Heart left ventricle (tissue), 16 donors: ENCODE results near the gene PRPSAP2. TPM values are rescaled to one million over a fixed set of nuclear protein-coding genes. Genes with fewer than 3 reads are reported as not detected.
"Not testable (repeated sequence)": the region's sequence is repeated elsewhere in the genome, so short reads cannot be mapped to it uniquely, and the experiment has no call there.

Source experiments
- ATAC-seq, 4 donors: fragments of 200-7000 bp; cut with Tn5 transposase; one replicate each; pipeline ENCODE4 v1.9.1; 2020 to 2022; ENCODE audit warnings: moderate library complexity in 4 of 4, mild to moderate bottlenecking in 3 of 4, moderate number of reproducible peaks in 1 of 4
- DNase-seq, 5 donors: peaks; one replicate each; pipeline ENCODE4 v3.0.0-alpha.2; 2020
- H3K27ac ChIP-seq, 12 donors: fragments of 200-600 bp; sonication (generic) in 4 of 12; one replicate each; pipeline versions ENCODE4 v1.5.0 to v1.8.0; 2016 to 2022; ENCODE audit warnings: mild to moderate bottlenecking in 2 of 12
- H3K27me3 ChIP-seq, 9 donors: fragments of 200-600 bp; sonication (generic) in 2 of 9; one replicate each; pipeline versions ENCODE4 v1.5.1 to v1.8.0; 2016 to 2022; ENCODE audit warnings: mild to moderate bottlenecking in 3 of 9
- H3K36me3 ChIP-seq, 9 donors: fragments of 200-600 bp; sonication (generic) in 2 of 9; one replicate each; pipeline versions ENCODE4 v1.5.0 to v1.8.0; 2018 to 2022; ENCODE audit warnings: mild to moderate bottlenecking in 2 of 9
- H3K4me1 ChIP-seq, 12 donors: fragments of 200-600 bp; sonication (generic) in 4 of 12; one replicate each; pipeline versions ENCODE4 v1.5.0 to v1.8.0; 2016 to 2022; ENCODE audit warnings: mild to moderate bottlenecking in 3 of 12
- H3K4me3 ChIP-seq, 12 donors: fragments of 200-600 bp; sonication (generic) in 4 of 12; one replicate each; pipeline versions ENCODE4 v1.5.0 to v1.8.0; 2017 to 2022; ENCODE audit warnings: mild to moderate bottlenecking in 9 of 12, moderate library complexity in 4 of 12
- H3K9me3 ChIP-seq, 12 donors: fragments of 200-600 bp; sonication (generic) in 4 of 12; one replicate each; pipeline versions ENCODE4 v1.5.0 to v1.8.0; 2016 to 2022; ENCODE audit warnings: mild to moderate bottlenecking in 1 of 12
- CTCF ChIP-seq, 12 donors: fragments of 200-600 bp; sonication (generic) in 4 of 12; IDR thresholded peaks; one replicate each; pipeline versions ENCODE4 v1.5.0 to v1.8.0; 2018 to 2022; ENCODE audit warnings: antibody characterized with exemption in 12 of 12, mild to moderate bottlenecking in 5 of 12
- POLR2A ChIP-seq, 2 donors: fragments of 450-650 bp; IDR thresholded peaks; one replicate each; pipeline ENCODE4 v1.6.1; 2017; ENCODE audit warnings: antibody characterized with exemption in 2 of 2, mild to moderate bottlenecking in 2 of 2, moderate library complexity in 2 of 2
- WGBS, 4 donors: extraction: QIAGEN DNeasy Blood & Tissue Kit in 2 of 4; methylation state at CpG; one replicate each; pipeline versions ENCODE4 v1.1.5 to v1.1.7; 2013 to 2018; 5-methylcytosine and 5-hydroxymethylcytosine counted together
- intact Hi-C, 10 donors: fragments of 100-400 bp; cut with DNase I; formaldehyde crosslinking; loops; one replicate each; pipeline versions ENCODE4 v1.11.1 to v1.14.2; 2022
- long read RNA-seq, 3 donors: library from polyadenylated mRNA; unstranded; transcript quantifications; one replicate each; pipeline ENCODE4 v2.0.0, GENCODE V29; 2020 to 2021
- polyA plus RNA-seq, 2 donors: library from polyadenylated mRNA; stranded (reverse); fragments of 200-250 nt; gene quantifications; one replicate each; pipeline ENCODE4 v1.2.3, GENCODE V29; 2013
- total RNA-seq, 9 donors: library from RNA; depleted of rRNA in 2 of 9; stranded (reverse); fragments of >200 nt in 2 of 9; fragmentation: NEBNext Ultra II Directional in 3 of 9; extraction: Animal tissue kit (Norgen Biotek cat#: 25700) in 3 of 9; gene quantifications; one replicate each; pipeline versions ENCODE4 v1.1.0 to v1.2.4, GENCODE V29; 2016 to 2023
- donor health status: ischemic (EF 13 %, LVEDD 7.1; RV severe dilation, severe dysfunction).
- donor health status: healthy with polysubstance abuse.
- donor health status: DM: no; HTN: yes; CAD: no.
- donor health status: DM: no; HTN: no; CAD: no.
- donor health status: ischemic (EF 25% LVEDD 6.9; RV normal size, moderate dysfunction).
- donor health status: ischemic (EF 25% LVEDD 5.7; RV mildly dilated, moderate dysfunction).
- donor health status: healthy.
- donor health status: DM: yes; HTN: yes; CAD: no.
- donor health status: ischemic (EF 35%, LVEDD 5.7; RV mildly dilated, moderate dysfunction).
- donor health status: nonischemic (EF 11% LVEDD 7.7; RV severe dilation, severe dysfunction).
- donor health status: DM: yes; HTN: yes; CAD: no.
- donor health status: PGD.
- donor health status: ischemic (EF 29% LVEDD 5.4; RV normal size, mild dysfunction).
- donor health status: nonischemic (EF 23%, LVEDD 6.1; RV moderate dilation, normal function).

Gene PRPSAP2
- total RNA-seq (10 to 100 TPM; 13.1 to 23.3 (median 17.8) TPM), polyA plus RNA-seq (10 to 100 TPM; 11.0 to 26.2 TPM)
- long read RNA-seq, donor 1, transcript PRPSAP2-201 (12 exons, 1,910 nt): major isoform, 8 of 22 reads
- long read RNA-seq, donor 1, partial matches to known transcripts: 2 of 22 reads
- long read RNA-seq, donor 1, other reads (novel, unspliced or antisense): 12 of 22 reads
- long read RNA-seq, donor 2, transcript PRPSAP2-201 (12 exons, 1,910 nt): major isoform, 38 of 83 reads
- long read RNA-seq, donor 2, partial matches to known transcripts: 1 of 83 reads
- long read RNA-seq, donor 2, other reads (novel, unspliced or antisense): 42 of 83 reads
- long read RNA-seq, donor 3, transcript PRPSAP2-201 (12 exons, 1,910 nt): major isoform, 14 of 20 reads
- long read RNA-seq, donor 3, partial matches to known transcripts: 2 of 20 reads
- long read RNA-seq, donor 3, other reads (novel, unspliced or antisense): 4 of 20 reads

GRCh38 chr17:18857864-18858566 lies at the start of gene PRPSAP2:
Gene PRPSAP2, plus strand, starts transcription at chr17:18858131. Its CDS starts 7,703 bp downstream, at chr17:18865834.
- intact Hi-C loops: no loop called here
- TF ChIP-seq POLR2A (IDR thresholded peaks at IDR 0.05) (no peak), CTCF (IDR thresholded peaks at IDR 0.05) (no peak)
- WGBS, 4 donors: 0 to 1% (median 1%) methylated on average over 4 to 58 of the region's 58 CpGs
- H3K27ac ChIP-seq: peak within 1 kb of the TSS; percentile 84 to 98 (median 93)
- peaks cover 0 to 48% (median 20%) of the 10 kb centered on the region in 12 donors for H3K4me1 ChIP-seq
- DNase-seq (peak; percentile 96 to 98 (median 98)), ATAC-seq (peak; percentile 93 to 96 (median 96))
- no peaks in the 10 kb centered on the region for H3K36me3 ChIP-seq
- no peaks in the 10 kb centered on the region for H3K9me3 ChIP-seq
- H3K27me3 ChIP-seq: no peaks in the 10 kb centered on the region
- H3K4me3 ChIP-seq: peak within 1 kb of the TSS; percentile 75 to 99 (median 91)

GRCh38 chr17:18815924-18816323 lies 42.0 kb upstream of the PRPSAP2 start:
- 50 to 56% (median 53%) methylated on average over 3 of the region's 3 CpGs for WGBS, 4 donors
- H3K36me3 ChIP-seq, H3K4me3 ChIP-seq, intact Hi-C loops, DNase-seq, H3K27ac ChIP-seq, H3K9me3 ChIP-seq, H3K27me3 ChIP-seq, ATAC-seq, H3K4me1 ChIP-seq: not testable (repeated sequence)

GRCh38 chr17:18816489-18817371 lies 41.2 kb upstream of the PRPSAP2 start:
- WGBS, 4 donors: 41 to 59% (median 50%) methylated on average over 8 to 9 of the region's 9 CpGs
- intact Hi-C loops: not testable (repeated sequence)
- peak in 3 of 4 donors; percentile 47 to 74 (median 62) for ATAC-seq

GRCh38 chr17:18821430-18821829 lies 36.5 kb upstream of the PRPSAP2 start:
- H3K36me3 ChIP-seq, H3K9me3 ChIP-seq, H3K27ac ChIP-seq, H3K27me3 ChIP-seq, intact Hi-C loops, DNase-seq, ATAC-seq, H3K4me3 ChIP-seq, H3K4me1 ChIP-seq: not testable (repeated sequence)
- 50 to 71% (median 52%) methylated on average over 1 to 3 of the region's 3 CpGs for WGBS, 4 donors

More at GRCh38 chr17:18816489-18817371, 41.2 kb upstream of the PRPSAP2 start:
- peak; percentile 49 to 79 (median 65) for TF ChIP-seq CTCF (IDR thresholded peaks at IDR 0.05)
- not testable (repeated sequence) for H3K27ac ChIP-seq, H3K9me3 ChIP-seq, H3K4me3 ChIP-seq, H3K4me1 ChIP-seq, H3K36me3 ChIP-seq, H3K27me3 ChIP-seq
- peak in 2 of 5 donors; percentile 19 to 24 for DNase-seq

GRCh38 chr17:18827613-18828012 lies 30.3 kb upstream of the PRPSAP2 start:
- DNase-seq, ATAC-seq, H3K27ac ChIP-seq, H3K4me3 ChIP-seq, H3K4me1 ChIP-seq, H3K27me3 ChIP-seq, H3K9me3 ChIP-seq, H3K36me3 ChIP-seq, intact Hi-C loops: not testable (repeated sequence)
- no CpG with 5 or more reads among the region's 1 CpG for WGBS, 4 donors
